HG03439 (cell line): ENCODE data around the gene USP9X.
A peak's percentile ranks its signal among the peaks of the same experiment; 100 is the strongest.
"Not testable (repeated sequence)": the region's sequence is repeated elsewhere in the genome, so short reads cannot be mapped to it uniquely, and the experiment has no call there.

Source experiments
- ATAC-seq: cut with Tn5 transposase; IDR thresholded peaks from one replicate; pipeline ENCODE4 v1.9.1; 2021; ENCODE audit warnings: mild to moderate bottlenecking, moderate library complexity; ENCODE audit not compliant: unreplicated experiment

The USP9X gene

DNA sequence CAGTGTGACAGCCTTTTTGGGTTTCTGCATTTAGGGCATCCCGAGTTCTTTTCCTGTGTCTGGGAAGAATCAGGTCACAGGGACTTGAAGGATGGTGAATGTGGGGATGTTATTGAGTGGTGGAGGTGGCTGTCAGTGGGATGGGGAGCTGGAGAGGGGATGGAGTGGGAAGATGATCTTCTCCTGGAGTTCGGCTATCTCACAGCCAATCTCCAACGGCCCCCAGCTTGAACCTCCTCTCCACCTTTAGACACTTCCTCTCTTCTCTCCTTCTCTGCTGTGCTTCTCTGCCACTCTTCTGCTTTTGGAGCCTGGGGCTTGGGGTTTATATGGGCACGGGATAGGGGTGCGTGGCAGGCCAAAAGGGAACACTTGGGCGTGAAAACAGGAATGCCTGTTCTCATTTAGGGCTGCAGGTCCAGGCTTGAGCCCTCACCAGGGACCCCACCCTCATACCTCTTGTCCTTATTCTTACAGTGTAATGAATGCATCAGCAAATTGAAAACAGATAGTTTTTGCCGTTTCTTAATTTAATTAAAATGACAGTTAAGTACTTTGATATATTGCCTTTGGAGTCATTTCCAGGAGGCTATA, 37.5 kb downstream of the USP9X start:
- ATAC-seq, result no peak

GRCh38 chrX:41127477-41128192, 42.4 kb downstream of the USP9X start:
- no peak for ATAC-seq

DNA sequence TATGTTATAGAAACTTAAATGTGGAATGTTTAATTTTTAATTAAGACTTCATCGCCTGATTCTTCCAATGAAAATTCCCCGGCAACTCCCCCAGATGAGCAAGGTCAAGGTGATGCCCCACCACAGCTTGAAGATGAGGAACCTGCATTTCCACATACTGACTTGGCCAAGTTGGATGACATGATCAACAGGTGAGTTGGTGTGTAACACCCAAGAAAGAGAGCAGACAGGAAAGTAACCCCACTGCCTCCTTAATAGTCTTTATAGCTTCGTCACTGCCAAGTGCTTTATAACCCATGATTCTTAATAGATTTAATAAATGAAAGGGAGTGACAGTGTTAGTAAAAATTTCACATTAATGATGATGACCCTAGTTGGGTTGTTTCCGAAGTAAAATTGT, 43.7 kb downstream of the USP9X start:
- no peak for ATAC-seq

GRCh38 chrX:41131766-41132165, 46.5 kb downstream of the USP9X start:
- no peak for ATAC-seq

- ATAC-seq, result no peak
These were observed 48.3 kb downstream of the USP9X start for GRCh38 chrX:41133551-41133950.

DNA sequence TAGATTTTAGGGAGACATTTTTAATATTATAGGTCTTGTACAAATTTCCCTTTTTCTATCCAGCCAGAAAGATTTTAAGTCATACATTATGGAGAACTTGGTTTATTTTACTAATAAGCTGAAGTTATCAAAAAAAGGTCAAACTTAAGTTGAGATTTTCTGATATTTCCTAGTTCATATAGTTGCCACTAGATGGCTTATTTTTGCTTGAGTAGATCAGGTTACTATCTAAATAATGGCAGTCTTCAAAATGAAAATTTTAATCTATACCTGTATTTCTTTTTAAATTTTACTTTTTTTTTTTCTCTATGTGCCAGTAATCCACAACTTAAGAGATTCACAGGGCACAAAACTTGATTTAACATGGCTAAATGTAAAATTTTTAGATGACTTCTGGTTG, 52.3 kb downstream of the USP9X start:
- ATAC-seq, result no peak

DNA sequence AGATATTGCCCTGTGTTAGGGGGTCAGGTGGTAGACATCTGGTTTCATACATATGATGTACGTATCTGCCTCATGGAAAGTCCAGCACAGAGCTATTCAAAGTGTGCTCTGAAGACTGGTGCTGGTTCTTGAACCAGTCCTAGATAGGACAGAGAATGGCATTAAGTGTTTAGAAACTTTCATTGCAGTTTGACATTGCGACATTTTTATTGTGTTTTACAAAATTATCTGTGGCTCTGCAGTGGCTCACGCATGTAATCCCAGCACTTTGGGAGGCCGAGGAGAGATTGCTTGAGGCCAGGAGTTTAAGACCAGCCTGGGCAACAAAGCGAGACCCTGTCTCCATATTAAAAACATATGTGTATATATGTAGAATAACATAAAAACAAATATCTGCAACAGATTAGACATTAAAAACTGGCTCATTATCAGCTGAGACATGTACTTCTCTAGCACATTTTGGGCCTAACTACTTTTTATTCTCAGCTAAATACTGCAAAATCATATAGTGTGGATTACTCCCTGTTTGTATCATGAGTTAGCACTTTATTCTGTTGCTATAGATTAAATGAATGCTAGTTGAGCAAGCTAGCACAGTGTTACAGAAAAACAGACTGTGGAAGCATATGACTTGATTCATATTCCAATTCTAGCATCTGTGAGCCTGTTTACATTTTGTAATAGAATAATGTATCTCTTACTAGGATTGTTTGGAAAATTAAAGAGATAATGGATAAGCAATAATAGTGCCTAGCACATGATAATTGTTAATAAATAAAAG, 57.1 kb downstream of the USP9X start:
- no peak for ATAC-seq

- ATAC-seq, result no peak
These were observed 59.6 kb downstream of the USP9X start for GRCh38 chrX:41144873-41145272.

- no peak for ATAC-seq
These were observed 60.8 kb downstream of the USP9X start for GRCh38 chrX:41145920-41146608.

DNA sequence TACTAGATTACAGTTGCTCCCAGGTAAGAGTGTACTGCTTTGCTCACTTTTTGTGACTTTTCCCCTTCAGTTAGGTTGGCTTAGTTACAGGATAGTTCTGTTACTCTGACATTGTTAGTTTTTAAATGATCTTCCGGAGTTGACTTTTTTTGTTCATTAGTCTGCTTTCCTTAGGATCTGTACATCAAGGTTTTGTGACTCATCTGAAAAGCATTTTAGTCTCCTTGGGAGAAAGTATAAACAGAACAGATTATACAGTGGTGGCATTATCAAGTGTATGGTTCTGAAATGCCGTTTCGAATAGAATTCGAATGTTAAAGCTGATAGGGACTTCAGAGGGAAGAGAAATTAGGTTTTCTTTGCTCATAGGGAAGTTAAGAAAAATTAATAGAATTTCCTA, 63.3 kb downstream of the USP9X start:
- ATAC-seq, result no peak

GRCh38 chrX:41150043-41150442, 64.8 kb downstream of the USP9X start:
- no peak for ATAC-seq

- not testable (repeated sequence) for ATAC-seq
These were observed 66.5 kb downstream of the USP9X start for GRCh38 chrX:41151726-41152125.

DNA sequence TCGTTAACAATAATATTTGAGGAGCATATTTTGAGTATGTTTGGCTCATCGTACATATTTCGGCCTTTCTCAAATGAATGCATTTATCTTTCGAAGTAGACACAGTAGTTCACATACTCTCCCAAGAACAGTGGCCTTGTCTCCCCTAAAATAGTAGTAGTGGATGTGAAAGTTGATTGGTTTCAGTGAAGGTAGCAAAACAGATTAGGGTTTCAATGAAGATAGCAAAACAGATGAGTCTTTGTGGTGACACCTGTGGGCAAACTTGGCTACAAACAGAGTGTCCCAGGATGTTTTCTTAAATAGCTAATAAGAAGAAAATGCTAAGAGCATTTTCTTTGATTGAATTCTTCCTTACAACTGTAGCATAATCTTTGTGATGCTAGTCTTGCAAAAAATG, 67.0 kb downstream of the USP9X start:
- ATAC-seq, result no peak

DNA sequence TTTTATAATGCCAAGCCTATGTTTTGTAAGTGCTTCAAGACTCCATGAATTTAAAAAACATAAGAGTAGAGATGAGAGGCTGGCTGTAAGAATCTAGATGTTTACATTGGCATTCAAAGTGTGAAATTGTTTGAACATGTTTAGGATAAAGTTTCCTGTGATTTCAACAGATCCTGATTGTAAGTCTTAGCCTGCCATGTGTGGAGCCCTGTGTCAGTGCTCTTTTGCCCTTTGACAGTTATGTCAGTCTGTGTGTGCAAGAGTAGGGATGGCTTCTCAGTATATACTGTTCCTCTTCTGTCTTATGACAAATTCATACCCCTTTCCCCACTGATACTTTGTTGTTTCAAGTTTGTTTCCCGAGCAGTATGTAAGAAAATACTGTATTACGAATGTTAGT, 68.2 kb downstream of the USP9X start:
- ATAC-seq, result no peak

- ATAC-seq, result no peak
These were observed 68.7 kb downstream of the USP9X start for GRCh38 chrX:41153957-41154356.

DNA sequence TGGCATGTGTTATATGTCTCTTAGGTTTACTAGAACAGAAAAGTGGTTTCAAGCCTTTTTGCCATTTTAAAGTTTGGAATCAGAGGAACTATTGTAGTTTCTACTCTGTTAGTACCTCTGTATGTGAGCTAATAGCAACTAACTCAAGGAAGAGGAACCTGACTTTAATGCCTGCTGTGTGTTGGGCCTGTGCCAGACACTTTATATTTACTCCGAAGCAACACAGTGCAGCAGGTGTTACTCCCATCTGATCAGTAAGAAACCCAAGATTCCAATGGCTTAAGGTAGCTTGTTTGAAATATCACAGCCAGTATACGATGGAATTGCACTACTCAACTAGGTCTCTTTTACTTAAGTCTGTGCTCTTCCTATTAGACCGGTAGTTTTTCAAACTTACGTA, 79.2 kb downstream of the USP9X start:
- ATAC-seq, result no peak

GRCh38 chrX:41167888-41168287, 82.6 kb downstream of the USP9X start:
- no peak for ATAC-seq

DNA sequence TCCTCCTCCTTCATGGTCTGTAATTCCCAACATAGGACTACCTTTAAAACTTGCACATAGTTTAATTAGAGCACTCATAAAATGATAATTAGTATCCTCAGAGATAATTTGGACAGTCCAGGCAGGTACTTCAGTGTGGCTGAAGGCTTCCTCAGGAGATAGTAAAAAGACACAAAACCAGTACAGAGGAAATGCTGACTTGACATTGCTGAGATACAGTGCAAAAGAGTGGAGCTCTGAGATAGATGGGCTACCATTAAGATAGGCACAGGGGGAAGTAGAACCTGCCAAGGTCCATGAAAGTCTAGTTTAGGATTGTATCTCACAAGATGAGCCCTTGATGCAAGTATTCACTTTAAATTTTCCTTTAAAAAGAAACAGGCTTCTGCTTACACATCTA, 91.0 kb downstream of the USP9X start:
- no peak for ATAC-seq

- no peak for ATAC-seq
These were observed 92.1 kb downstream of the USP9X start for GRCh38 chrX:41177297-41177696.

- no peak for ATAC-seq
These were observed 93.0 kb downstream of the USP9X start for GRCh38 chrX:41178201-41178600.

DNA sequence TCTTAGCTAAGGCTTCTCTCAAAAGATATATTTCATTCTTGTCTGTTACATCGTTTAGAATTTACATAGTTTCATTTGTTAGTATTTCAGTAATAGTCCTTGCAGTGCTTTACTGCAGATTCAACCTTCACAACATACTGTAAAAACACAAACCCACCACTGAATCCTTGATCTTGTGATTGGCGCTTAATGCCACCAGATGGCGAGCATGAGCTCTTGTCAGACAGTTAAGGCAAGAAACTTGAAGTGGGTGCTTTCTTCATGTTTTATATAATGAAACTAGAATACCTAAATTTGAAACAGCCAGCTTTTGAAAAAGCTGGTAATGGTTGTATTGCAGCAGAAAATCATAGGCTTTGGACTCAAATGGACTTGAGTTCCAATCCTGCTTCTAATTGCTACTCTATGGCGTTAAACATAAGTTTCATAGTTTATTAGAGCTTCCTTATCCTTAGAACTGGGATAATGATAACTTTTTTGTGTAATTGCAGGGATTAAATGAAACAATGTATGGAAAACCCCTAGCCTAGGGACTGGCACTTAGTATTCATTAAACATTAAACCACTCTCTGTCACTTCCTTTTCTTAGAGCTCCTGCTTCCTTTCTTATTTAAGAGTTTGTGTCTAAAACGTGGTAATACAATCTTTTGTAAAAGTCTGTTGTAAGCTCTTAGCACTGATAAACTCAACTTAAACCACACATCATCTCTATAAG, 95.1 kb downstream of the USP9X start:
- peak; percentile 65 for ATAC-seq
